GM19452 (cell line): ENCODE measurements around the gene TRHDE.
"Not testable (repeated sequence)": the region's sequence is repeated elsewhere in the genome, so short reads cannot be mapped to it uniquely, and the experiment has no call there.

ENCODE experiments used
- ATAC-seq: cut with Tn5 transposase; IDR thresholded peaks from one replicate; pipeline ENCODE4 v1.9.1; 2021; ENCODE audit not compliant: unreplicated experiment

Gene TRHDE

DNA sequence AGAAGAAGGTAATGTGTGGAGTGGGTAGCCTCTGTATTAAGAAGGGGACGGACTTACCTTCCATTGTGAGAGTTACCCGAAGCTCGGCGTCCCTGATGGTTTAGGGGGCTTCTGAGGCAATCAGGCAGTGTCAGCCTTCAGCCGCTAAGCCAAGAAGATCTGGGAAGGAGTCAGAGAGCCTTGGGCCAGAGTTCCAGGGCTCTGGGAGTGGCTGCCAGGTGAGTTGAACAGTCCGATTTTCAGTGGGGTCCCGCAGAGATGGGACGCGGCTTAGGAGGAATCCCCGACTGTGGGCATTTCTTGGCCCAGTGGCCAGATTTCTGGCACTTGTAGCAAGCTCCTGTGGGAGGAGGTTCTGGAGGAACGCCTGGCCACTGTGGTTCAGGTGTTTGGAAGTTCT lies 439.9 kb downstream of the TRHDE start:
- ATAC-seq: not testable (repeated sequence)

- ATAC-seq: no peak
These were observed 444.1 kb downstream of the TRHDE start for GRCh38 chr12:72716221-72716620.

- no peak for ATAC-seq
These were observed 444.9 kb downstream of the TRHDE start for GRCh38 chr12:72717036-72717435.
